Left forelimb (tissue), 1 donor: ENCODE measurements around the gene ARL5C.
"Not testable (repeated sequence)": the region's sequence is repeated elsewhere in the genome, so short reads cannot be mapped to it uniquely, and the experiment has no call there.

Experiments used
- DNase-seq: peaks from one replicate; pipeline ENCODE4 v3.0.0-alpha.2; 2018; ENCODE audit warnings: low spot score

The ARL5C gene

GRCh38 chr17:39194089-39194984 lies 28.4 kb upstream of the ARL5C start:
- no peak for DNase-seq

GRCh38 chr17:39193346-39193745 lies 27.4 kb upstream of the ARL5C start:
- DNase-seq: no peak

GRCh38 chr17:39192901-39193300 lies 26.9 kb upstream of the ARL5C start:
- DNase-seq: no peak

GRCh38 chr17:39191750-39192510 lies 26.0 kb upstream of the ARL5C start:
- no peak for DNase-seq

- DNase-seq: no peak
These were observed 21.3 kb upstream of the ARL5C start for GRCh38 chr17:39187152-39187830.

DNA sequence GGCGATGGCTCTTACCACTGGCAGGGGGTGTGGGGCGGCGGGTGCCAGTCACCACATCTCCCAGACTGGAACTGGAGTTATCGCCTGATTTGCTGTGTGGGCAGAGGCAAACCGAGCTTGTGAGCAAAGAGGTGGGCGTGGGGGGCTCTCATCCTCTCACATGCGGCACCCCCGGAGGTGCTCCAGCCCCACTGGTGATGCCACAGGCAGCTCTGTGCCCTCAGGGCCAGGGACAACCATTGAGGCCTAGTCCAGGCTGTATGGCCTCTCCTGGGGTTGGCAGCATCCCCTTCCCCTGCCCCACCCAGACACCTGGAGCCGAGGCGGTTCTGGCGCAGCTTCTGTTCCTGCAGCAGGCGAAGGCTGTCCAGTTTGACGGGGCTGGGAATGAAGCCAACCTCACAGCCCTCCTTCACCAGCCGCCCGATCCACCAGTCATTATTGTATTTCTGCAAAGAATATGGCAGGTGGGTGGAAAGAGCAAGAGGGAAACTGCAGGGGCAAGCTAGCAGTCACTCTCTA lies 20.6 kb upstream of the ARL5C start:
- no peak for DNase-seq

DNA sequence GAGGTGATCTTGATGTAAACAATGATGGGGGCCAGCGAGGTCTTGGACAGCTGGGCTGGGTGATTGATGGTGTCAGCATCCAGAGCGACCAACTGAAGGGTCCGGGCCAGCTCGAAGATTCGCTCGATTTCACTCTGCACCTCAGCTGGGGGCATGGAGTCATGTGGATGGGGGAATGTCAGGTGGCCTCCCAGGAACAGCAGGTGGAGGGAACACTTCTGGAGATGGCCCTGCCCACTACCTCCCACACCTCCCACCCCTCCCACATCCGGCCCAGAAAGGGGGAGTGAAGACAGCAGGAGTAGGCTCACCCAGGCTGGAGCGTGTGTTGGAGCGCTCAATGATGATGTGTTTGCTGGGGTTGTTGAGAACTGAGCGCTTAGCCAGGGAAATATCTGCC lies 17.8 kb upstream of the ARL5C start:
- no peak for DNase-seq

GRCh38 chr17:39183045-39183444 lies 17.1 kb upstream of the ARL5C start:
- DNase-seq: no peak

DNA sequence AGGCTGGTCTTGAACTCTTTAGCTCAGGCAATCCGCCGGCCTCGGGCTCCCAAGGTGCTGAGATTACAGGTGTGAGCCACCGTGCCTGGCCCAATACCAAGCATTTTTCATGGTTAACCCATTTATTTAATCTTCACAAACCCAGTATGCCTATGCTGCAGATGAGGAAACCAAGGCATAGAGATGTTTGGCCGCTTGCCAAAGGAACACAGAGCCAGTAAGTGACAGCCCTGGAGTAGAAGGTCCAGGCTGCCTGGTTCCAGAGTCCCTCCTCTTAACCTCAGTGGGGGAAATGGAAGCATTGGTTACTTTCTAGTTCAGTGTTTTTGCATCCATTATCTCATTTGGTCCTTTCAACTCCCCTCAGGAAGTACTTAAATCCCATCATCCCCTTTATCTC lies 15.3 kb upstream of the ARL5C start:
- DNase-seq: no peak

DNA sequence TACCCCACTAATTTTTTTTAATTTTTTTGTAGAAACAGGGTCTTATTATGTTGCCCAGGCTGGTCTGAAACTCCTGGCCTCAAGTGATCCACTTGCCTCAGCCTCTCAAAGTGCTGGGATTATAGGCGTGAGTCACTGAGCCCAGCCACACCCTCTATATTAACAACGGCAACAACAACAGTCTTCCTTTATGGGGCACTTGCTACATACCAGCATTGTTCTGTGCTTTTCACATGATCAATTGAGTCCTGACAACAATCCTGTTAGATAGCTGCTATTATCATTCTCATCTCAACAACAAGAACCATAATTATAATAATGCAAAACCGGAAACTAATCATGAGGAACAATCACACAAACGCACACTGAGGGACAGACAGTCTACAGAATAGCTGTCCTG lies 12.6 kb upstream of the ARL5C start:
- DNase-seq: no peak

DNA sequence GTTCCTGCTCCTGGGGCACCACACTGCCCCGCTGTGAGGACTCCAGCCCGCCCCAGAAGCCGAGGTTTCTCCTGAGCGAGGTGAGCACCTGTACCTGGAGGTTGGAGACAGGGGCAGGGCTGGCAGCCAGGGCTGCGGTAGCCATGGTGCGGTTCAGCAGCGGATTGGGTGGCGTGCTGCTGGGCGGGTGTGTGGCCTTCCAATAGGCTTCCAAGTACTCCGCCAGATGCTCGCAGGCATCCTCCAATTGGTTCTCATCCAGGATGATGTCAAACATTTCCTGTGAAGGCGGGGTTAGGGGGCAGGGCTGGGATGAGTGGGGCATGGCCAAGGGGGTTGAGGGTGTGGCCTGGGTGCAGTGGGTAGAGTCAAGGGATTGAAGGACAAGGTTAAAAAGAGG lies 11.3 kb upstream of the ARL5C start:
- DNase-seq: no peak

GRCh38 chr17:39175695-39176093 lies 9.7 kb upstream of the ARL5C start:
- no peak for DNase-seq

DNA sequence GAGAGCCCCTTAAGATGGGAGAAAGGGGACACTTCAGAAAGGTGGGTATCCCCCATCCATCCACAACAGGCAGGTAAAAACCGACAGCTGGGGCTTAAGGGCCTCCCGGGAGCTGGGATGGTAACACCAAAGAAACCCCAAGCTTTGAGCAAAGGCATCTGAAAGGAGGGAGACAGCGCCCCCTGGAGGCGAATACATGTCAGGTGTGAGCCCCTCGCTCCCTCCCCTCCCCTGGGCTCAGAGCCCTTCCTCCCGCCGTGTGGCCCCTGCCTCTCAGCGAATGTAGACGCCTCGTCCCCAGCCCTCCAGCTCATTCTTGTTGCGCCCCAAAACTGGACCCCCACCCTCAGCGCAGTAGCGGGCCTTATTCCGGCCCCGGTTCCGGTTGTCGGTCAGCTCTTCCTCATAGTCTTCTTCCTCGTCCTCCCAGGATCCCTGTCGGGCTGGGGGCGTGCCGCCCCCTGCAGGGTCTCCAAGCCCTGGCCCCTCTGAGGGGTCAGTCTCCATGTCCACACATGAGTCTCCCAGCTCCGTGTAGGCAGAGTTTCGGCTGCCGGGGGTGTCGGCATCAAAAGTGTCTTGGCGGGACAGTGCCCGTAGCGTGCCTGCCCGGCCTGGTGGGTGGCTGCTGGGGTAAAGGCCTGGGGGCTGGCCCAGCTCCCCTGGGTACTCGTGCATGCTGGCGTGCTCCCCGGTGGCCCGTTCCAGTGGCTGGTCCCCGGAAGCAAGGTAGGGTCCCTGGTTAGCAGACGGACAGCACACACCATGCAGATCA lies 9.1 kb upstream of the ARL5C start:
- DNase-seq: no peak

GRCh38 chr17:39173526-39174274 lies 7.7 kb upstream of the ARL5C start:
- no peak for DNase-seq

- no peak for DNase-seq
These were observed 7.1 kb upstream of the ARL5C start for GRCh38 chr17:39173080-39173479.

DNA sequence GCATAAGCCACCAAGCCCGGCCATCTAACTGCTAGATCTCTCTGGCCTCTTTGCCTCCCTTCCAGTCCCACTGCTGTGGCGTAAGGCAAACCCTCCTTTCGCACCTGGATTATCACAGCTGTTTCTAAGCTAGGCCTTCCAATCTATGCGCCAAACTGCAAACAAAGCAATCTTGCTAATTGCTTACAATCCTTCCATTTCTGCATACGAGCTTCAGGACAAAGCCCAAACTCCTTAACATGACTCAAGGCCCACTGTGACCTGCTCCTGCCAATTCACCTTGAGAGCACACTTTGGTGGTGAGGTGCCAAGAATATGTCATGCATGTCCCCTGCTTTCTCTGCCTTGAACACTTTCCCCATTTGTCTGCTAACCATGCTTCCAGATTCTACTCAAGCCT lies 6.0 kb upstream of the ARL5C start:
- DNase-seq: no peak

DNA sequence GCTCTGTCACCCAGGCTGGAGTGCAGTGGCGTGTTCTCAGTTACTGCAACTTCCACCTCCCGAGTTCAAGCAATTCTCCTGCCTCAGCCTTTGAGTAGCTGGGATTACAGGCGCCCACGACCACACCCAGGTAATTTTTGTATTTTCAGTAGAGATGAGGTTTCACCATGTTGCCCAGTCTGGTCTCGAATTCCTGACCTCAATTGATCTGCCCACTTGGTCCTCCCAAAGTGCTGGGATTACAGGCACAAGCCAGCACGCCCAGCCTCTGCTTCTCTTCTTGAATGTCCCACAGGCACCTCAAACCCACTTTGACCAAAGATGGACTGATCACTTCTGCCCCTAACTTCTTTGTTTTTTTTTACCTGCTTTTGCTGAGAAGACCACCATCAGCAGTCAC lies 4.6 kb upstream of the ARL5C start:
- DNase-seq: no peak

DNA sequence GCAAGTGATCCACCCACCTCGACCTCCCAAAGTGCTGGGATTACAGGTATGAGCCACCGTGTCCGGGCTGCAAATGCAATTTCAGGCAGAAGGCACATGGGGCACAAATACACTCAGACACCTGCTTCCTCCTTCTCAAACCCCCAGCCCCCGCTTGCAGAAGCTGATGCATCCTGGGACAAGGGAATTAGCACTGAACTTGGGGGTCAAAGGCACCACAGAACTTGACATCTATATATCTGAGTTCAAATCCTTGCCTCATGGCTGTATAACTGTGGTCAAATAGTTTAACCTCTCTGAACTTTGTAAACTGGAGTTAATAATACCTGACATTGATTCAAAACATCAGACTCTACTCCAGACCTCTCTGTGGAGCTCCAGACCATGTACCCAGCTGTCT lies 4.1 kb upstream of the ARL5C start:
- DNase-seq: no peak

DNA sequence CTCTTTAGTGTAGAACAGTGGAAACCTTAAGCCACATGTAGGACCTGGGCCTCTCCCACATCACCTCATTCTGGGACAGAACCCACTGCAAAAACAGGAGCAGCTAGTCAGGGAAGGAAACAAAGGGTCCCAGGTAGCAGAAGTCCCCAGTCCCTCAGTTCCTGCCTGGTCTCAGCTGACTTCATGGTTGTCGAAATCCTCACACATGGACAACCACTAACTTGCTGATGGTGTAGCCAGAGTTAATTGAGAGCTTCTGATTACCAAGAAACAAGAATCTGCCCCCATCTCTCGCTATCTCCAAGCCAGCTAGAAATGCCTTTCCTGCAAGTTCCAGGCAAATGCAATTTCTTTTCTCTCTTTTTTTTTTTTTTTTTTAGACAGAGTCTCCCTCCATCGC lies 3.6 kb upstream of the ARL5C start:
- no peak for DNase-seq

GRCh38 chr17:39169101-39169500 lies 3.1 kb upstream of the ARL5C start:
- no peak for DNase-seq

- not testable (repeated sequence) for DNase-seq
These were observed 2.5 kb upstream of the ARL5C start for GRCh38 chr17:39168503-39168902.
